GM06990 (cell line): ENCODE results near the gene RASL10B.

ENCODE experiments used
- DNase-seq: peaks from one replicate; pipeline ENCODE4 v3.0.0-alpha.2; 2011; ENCODE audit not compliant: insufficient read length; ENCODE audit errors: extremely low read depth
- H3K27me3 ChIP-seq: replicated peaks from 2 replicates; pipeline ENCODE4 v1.6.0; 2011; ENCODE audit warnings: low read length; ENCODE audit not compliant: control insufficient read depth, insufficient read depth
- H3K36me3 ChIP-seq: 2 replicates; pipeline ENCODE4 v1.5.1; 2011; ENCODE audit warnings: low read length; ENCODE audit not compliant: control insufficient read depth, insufficient read depth
- H3K4me3 ChIP-seq: replicated peaks from 2 replicates; pipeline ENCODE4 v1.5.1; 2011; ENCODE audit warnings: low read depth, mild to moderate bottlenecking, control low read depth, low read length
- TF ChIP-seq, protein P1 (sequence below): IDR thresholded peaks from 2 replicates; pipeline ENCODE4 v1.5.1; 2011; ENCODE audit warnings: low read length, control low read depth, mild to moderate bottlenecking, inconsistent platforms; ENCODE audit not compliant: insufficient read depth, poor library complexity, severe bottlenecking

Gene RASL10B

GRCh38 chr17:35788477-35789368 is 57.3 kb downstream of the RASL10B start:
- Histone ChIP-seq H3K36me3 (no peaks in the 10 kb centered on the region), H3K27me3 (peaks cover 6% of the 10 kb centered on the region), H3K4me3 (no peak overlapping the region)
- TF ChIP-seq, protein P1, sequence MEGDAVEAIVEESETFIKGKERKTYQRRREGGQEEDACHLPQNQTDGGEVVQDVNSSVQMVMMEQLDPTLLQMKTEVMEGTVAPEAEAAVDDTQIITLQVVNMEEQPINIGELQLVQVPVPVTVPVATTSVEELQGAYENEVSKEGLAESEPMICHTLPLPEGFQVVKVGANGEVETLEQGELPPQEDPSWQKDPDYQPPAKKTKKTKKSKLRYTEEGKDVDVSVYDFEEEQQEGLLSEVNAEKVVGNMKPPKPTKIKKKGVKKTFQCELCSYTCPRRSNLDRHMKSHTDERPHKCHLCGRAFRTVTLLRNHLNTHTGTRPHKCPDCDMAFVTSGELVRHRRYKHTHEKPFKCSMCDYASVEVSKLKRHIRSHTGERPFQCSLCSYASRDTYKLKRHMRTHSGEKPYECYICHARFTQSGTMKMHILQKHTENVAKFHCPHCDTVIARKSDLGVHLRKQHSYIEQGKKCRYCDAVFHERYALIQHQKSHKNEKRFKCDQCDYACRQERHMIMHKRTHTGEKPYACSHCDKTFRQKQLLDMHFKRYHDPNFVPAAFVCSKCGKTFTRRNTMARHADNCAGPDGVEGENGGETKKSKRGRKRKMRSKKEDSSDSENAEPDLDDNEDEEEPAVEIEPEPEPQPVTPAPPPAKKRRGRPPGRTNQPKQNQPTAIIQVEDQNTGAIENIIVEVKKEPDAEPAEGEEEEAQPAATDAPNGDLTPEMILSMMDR = no peak
- DNase-seq = no peak

DNA sequence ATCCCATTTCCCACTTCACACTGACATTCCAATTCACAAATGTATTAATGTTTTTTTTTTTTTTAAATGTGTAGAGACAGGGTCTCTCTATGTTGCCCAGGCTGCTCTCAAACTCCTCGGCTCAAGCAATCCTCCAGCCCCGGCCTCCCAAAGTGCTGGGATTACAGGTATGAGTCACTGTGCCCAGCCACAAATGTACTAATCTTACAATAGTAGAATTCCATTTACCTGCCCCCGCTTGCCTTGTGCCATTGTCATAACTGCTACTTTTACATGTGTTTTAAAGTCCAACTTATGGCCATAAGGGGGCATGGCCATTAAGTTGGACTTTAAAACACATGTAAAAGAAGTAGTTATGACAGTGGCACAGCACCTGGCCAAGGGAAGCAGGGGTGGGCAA is 59.4 kb downstream of the RASL10B start:
- Histone ChIP-seq H3K27me3 (peaks cover 5% of the 10 kb centered on the region), H3K4me3 (no peak overlapping the region), H3K36me3 (no peaks in the 10 kb centered on the region)
- DNase-seq = no peak
- TF ChIP-seq, protein P1 = no peak

DNA sequence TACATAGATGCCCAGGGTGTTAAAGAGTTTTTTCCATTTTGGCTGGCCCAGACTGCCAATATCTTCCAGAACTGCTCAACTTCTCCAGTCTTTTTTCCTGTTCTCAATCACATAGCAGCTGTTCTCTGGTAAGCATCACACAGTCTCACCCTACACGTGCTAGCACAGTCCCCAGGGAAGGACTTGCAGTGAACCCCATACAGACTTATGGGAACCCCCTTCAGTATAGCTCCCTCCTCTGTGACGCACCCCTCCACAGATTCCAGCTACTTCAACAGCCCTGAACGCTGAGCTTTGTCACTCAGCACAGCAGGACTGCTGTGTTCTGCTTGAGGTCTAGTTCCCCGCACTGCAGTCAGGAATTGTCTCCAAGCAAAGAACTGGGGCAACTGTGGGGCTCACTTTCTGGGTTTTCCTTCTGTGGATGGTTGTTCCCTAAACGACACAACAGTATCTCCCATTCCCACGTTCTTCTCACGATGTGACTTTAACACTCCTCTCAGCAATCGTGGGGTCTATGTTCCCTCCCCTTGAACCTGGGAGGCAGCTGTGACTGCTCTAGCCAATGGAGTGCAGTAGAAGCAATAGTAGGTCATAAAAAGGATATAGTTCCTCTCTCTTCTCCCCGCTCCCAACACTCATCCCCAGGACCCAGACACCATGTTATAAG is 60.4 kb downstream of the RASL10B start:
- DNase-seq = no peak
- TF ChIP-seq, protein P1 = no peak
- Histone ChIP-seq H3K27me3 (peaks cover 5% of the 10 kb centered on the region), H3K36me3 (no peaks in the 10 kb centered on the region), H3K4me3 (no peak overlapping the region)
